OCI-LY7 (cell line): ENCODE results near the gene DPY19L2.
"Not testable (repeated sequence)": the region's sequence is repeated elsewhere in the genome, so short reads cannot be mapped to it uniquely, and the experiment has no call there.

Experiments used
- EZH2phosphoT487 ChIP-seq: fragments of 200-600 bp; sonication (generic); IDR thresholded peaks from 2 replicates; pipeline ENCODE4 v1.6.1; 2018; ENCODE audit warnings: low read depth, borderline replicate concordance, mild to moderate bottlenecking, mixed run types, antibody characterized with exemption, low read length, moderate library complexity, mixed read lengths
- TF ChIP-seq, protein P1 (sequence below): fragments of 200-600 bp; sonication (generic); conservative IDR thresholded peaks from 2 replicates; pipeline ENCODE4 v1.5.1; 2014; ENCODE audit warnings: mild to moderate bottlenecking, antibody characterized with exemption, low read length, moderate library complexity, mixed read lengths

DNA sequence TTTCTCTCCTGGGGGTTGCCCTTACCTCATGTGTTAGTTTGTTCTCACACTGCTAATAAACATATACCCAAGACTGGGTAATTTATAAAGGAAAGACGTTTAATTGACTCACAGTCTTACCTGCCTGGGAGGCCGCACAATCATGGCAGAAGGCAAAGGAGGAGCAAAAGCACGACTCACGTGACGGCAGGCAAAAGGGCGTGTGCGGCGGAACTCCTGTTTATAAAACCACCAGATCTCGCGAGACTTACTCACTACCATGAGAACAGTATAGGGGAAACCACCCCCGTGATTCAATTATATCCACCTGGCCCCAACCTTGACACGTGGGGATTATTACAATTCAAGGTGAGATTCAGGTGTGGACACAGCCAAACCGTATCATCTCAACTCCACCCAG is 116.9 kb downstream of the DPY19L2 start:
- TF ChIP-seq, protein P1, sequence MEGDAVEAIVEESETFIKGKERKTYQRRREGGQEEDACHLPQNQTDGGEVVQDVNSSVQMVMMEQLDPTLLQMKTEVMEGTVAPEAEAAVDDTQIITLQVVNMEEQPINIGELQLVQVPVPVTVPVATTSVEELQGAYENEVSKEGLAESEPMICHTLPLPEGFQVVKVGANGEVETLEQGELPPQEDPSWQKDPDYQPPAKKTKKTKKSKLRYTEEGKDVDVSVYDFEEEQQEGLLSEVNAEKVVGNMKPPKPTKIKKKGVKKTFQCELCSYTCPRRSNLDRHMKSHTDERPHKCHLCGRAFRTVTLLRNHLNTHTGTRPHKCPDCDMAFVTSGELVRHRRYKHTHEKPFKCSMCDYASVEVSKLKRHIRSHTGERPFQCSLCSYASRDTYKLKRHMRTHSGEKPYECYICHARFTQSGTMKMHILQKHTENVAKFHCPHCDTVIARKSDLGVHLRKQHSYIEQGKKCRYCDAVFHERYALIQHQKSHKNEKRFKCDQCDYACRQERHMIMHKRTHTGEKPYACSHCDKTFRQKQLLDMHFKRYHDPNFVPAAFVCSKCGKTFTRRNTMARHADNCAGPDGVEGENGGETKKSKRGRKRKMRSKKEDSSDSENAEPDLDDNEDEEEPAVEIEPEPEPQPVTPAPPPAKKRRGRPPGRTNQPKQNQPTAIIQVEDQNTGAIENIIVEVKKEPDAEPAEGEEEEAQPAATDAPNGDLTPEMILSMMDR, result not testable (repeated sequence)
- not testable (repeated sequence) for TF ChIP-seq EZH2phosphoT487
